B cell (primary cell): Measurements from ENCODE around the gene MATN1. TPM values are rescaled to one million over a fixed set of nuclear protein-coding genes. Genes with fewer than 3 reads are reported as not detected.
"Not testable (repeated sequence)": the region's sequence is repeated elsewhere in the genome, so short reads cannot be mapped to it uniquely, and the experiment has no call there.

ENCODE experiments used
- ATAC-seq: fragments of 200-7000 bp; cut with Tn5 transposase; one replicate; pipeline ENCODE4 v1.10.0; 2021; ENCODE audit warnings: low read depth, mild to moderate bottlenecking, moderate number of reproducible peaks, moderate library complexity
- CTCF ChIA-PET: fragments of 350-600 bp; sonication (Branson Sonifier 250); formaldehyde crosslinking; loops from one replicate; lab custom pipeline; 2021; ENCODE audit warnings: antibody characterized with exemption, inconsistent platforms; lab: Charles Lee
- POLR2A ChIA-PET: fragments of 350-600 bp; sonication (Branson Sonifier 250); formaldehyde crosslinking; loops from one replicate; lab custom pipeline; 2021; ENCODE audit warnings: antibody characterized with exemption; lab: Charles Lee
- DNase-seq: peaks from one replicate; pipeline ENCODE4 v3.0.0; 2013
- H2AFZ ChIP-seq: 2 replicates; pipeline ENCODE4 v1.6.1; 2012; ENCODE audit warnings: mild to moderate bottlenecking, low read depth, low read length; ENCODE audit not compliant: insufficient read depth, poor library complexity, severe bottlenecking
- H3K27ac ChIP-seq, 2 donors: 1 replicate in 1 of 2; 2 replicates in 1 of 2; pipeline ENCODE4 v1.5.1; 2012 to 2013; ENCODE audit warnings: low read length in 2 of 2, mild to moderate bottlenecking in 2 of 2, moderate library complexity in 1 of 2
- H3K27me3 ChIP-seq, 4 experiments: fragments of 200-600 bp in 1 of 4; sonication (generic) in 1 of 4; replicated peaks in 1 of 4; 1 replicate in 2 of 4; 2 replicates in 2 of 4; pipeline versions ENCODE4 v1.6.1 to v1.7.0; 2013 to 2016; ENCODE audit warnings: low read length in 3 of 4, mild to moderate bottlenecking in 2 of 4, mixed read lengths in 1 of 4, moderate library complexity in 1 of 4; ENCODE audit not compliant: insufficient read depth in 4 of 4, control insufficient read depth in 3 of 4; ENCODE audit errors: control extremely low read depth in 1 of 4
- H3K36me3 ChIP-seq, 2 experiments: replicated peaks in 1 of 2; 1 replicate in 1 of 2; 2 replicates in 1 of 2; pipeline versions ENCODE4 v1.6.1 to v1.7.1; 2013; ENCODE audit warnings: low read length in 1 of 2; ENCODE audit not compliant: insufficient read depth in 2 of 2, control insufficient read depth in 1 of 2; ENCODE audit errors: control extremely low read depth in 1 of 2, extremely low read depth in 1 of 2
- H3K4me1 ChIP-seq, 2 donors: fragments of 200-600 bp in 1 of 2; sonication (generic) in 1 of 2; 1 replicate in 1 of 2; 2 replicates in 1 of 2; pipeline versions ENCODE4 v1.5.1 to v1.6.1; 2013 to 2017; ENCODE audit warnings: low read length in 2 of 2; ENCODE audit not compliant: control insufficient read depth in 2 of 2, insufficient read depth in 2 of 2
- H3K4me2 ChIP-seq: replicated peaks from 2 replicates; pipeline ENCODE3; 2012; ENCODE audit warnings: mild to moderate bottlenecking, low read depth, low read length; ENCODE audit not compliant: poor library complexity, severe bottlenecking
- H3K4me3 ChIP-seq, 5 experiments: fragments of 200-600 bp in 1 of 5; sonication (generic) in 1 of 5; 1 replicate in 3 of 5; 2 replicates in 2 of 5; pipeline versions ENCODE4 v1.5.1 to v1.7.0; 2011 to 2016; ENCODE audit warnings: low read length in 4 of 5, mild to moderate bottlenecking in 4 of 5, low read depth in 2 of 5, control low read depth in 1 of 5, moderate library complexity in 1 of 5; ENCODE audit not compliant: insufficient read depth in 1 of 5; ENCODE audit errors: control extremely low read depth in 1 of 5, extremely low read depth in 1 of 5
- H3K79me2 ChIP-seq: fragments of 200-600 bp; sonication (generic); one replicate; pipeline ENCODE4 v1.6.0; 2016; ENCODE audit warnings: low read length; ENCODE audit not compliant: control insufficient read depth, insufficient read depth
- H3K9ac ChIP-seq: fragments of 200-600 bp; sonication (generic); 2 replicates; pipeline ENCODE4 v1.6.1; 2017; ENCODE audit warnings: mild to moderate bottlenecking, low read length, moderate library complexity
- H3K9me3 ChIP-seq, 3 donors: one replicate each; pipeline versions ENCODE4 v1.6.1 to v1.7.1; 2013; ENCODE audit warnings: low read length in 2 of 3; ENCODE audit not compliant: control insufficient read depth in 2 of 3, insufficient read depth in 1 of 3; ENCODE audit errors: control extremely low read depth in 1 of 3
- H4K20me1 ChIP-seq: 2 replicates; pipeline ENCODE4 v1.6.0; 2012; ENCODE audit warnings: mild to moderate bottlenecking, low read length; ENCODE audit not compliant: insufficient read depth, control insufficient read depth, poor library complexity, severe bottlenecking
- H3K27ac Mint-ChIP-seq: one replicate; pipeline ENCODE4 v1.8.0; 2021; ENCODE audit warnings: mixed read lengths
- H3K27me3 Mint-ChIP-seq: one replicate; pipeline ENCODE4 v1.8.0; 2021; ENCODE audit warnings: mixed read lengths
- H3K4me1 Mint-ChIP-seq: one replicate; pipeline ENCODE4 v1.8.0; 2021; ENCODE audit warnings: mixed read lengths
- H3K4me3 Mint-ChIP-seq: one replicate; pipeline ENCODE4 v1.8.0; 2021; ENCODE audit warnings: mixed read lengths
- H3K9me3 Mint-ChIP-seq: one replicate; pipeline ENCODE4 v1.8.0; 2022; ENCODE audit warnings: mixed read lengths; ENCODE audit not compliant: insufficient read depth
- EZH2 ChIP-seq: IDR thresholded peaks from 2 replicates; pipeline ENCODE4 v1.6.1; 2012; ENCODE audit warnings: borderline replicate concordance, low read depth, mild to moderate bottlenecking, moderate library complexity, low read length; ENCODE audit not compliant: insufficient read depth, poor library complexity, severe bottlenecking
- WGBS: methylation state at CpG from one replicate; pipeline ENCODE4 v1.1.5; 2013; ENCODE audit warnings: missing lambda C conversion rate; ENCODE audit not compliant: insufficient coverage; 5-methylcytosine and 5-hydroxymethylcytosine counted together
- intact Hi-C: fragments of 100-400 bp; cut with micrococcal nuclease; formaldehyde crosslinking; loops from one replicate; pipeline ENCODE4 v1.10.0; 2022
- polyA plus RNA-seq: library from polyadenylated mRNA; depleted of rRNA; stranded (reverse); fragments of >200 nt; gene quantifications from 2 replicates; pipeline ENCODE4 v1.2.3, GENCODE V29; 2012
- total RNA-seq, 2 donors: library from RNA; stranded (reverse); fragments of 120-200 nt in 1 of 2; gene quantifications; 1 replicate in 1 of 2; 2 replicates in 1 of 2; pipeline versions ENCODE4 v1.2.3 to v1.2.4, GENCODE V29; 2013 to 2022
- TF ChIP-seq, protein P1 (sequence below): fragments of 200-600 bp; IDR thresholded peaks from one replicate; pipeline ENCODE4 v1.8.0; 2022; ENCODE audit warnings: antibody characterized with exemption, mild to moderate bottlenecking

Gene MATN1
- total and polyA plus RNA-seq, 2 donors (not counting 1 experiment from before 2014, with no cell fraction given) = 2.5 to 3.2 TPM

DNA sequence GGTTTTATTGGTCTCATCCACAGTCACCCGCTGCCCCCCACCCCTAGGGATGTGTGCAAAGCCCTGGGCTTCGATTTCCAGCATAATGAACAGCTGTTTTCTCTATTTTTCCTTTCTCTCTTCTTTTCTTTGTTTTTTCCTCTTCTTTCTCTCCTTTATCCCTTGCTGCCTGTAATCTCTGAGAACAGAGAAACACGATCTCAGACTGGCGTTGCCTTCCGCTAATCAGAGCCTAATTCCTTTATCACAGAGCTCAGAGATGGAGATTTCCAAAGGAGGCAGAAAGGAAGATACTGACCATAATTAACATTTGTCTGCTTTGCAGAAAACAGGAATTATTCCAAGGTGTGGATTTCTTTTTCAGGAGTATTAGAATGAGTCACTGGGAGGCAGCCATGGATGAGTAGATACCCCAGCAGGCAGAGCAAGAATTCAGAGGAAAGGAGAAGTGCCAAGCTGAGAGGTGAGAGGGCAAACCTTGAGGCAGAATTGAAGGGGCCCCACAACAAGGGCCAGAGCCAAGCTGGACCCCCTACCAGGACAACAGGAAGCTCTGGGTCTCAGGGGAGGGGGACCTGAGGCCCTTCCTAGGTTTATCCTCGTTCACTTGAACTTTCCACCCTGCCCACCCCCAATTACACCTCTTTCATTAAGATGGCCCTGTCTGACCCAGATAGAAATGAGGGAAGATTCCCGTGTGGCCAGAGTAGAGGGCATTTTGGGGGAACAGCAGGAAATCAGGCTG is 33.3 kb downstream of the MATN1 start:
- no peak overlapping the region for H3K4me3 Mint-ChIP-seq
- no peak overlapping the region for H2AFZ ChIP-seq
- ChIA-PET POLR2A (no interaction called here), CTCF (no interaction called here)
- H3K27me3 Mint-ChIP-seq = peaks cover 30% of the 10 kb centered on the region
- TF ChIP-seq, protein P1, sequence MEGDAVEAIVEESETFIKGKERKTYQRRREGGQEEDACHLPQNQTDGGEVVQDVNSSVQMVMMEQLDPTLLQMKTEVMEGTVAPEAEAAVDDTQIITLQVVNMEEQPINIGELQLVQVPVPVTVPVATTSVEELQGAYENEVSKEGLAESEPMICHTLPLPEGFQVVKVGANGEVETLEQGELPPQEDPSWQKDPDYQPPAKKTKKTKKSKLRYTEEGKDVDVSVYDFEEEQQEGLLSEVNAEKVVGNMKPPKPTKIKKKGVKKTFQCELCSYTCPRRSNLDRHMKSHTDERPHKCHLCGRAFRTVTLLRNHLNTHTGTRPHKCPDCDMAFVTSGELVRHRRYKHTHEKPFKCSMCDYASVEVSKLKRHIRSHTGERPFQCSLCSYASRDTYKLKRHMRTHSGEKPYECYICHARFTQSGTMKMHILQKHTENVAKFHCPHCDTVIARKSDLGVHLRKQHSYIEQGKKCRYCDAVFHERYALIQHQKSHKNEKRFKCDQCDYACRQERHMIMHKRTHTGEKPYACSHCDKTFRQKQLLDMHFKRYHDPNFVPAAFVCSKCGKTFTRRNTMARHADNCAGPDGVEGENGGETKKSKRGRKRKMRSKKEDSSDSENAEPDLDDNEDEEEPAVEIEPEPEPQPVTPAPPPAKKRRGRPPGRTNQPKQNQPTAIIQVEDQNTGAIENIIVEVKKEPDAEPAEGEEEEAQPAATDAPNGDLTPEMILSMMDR = no peak
- no peak for TF ChIP-seq EZH2
- H3K9ac ChIP-seq = no peak overlapping the region
- no peaks in the 10 kb centered on the region for H3K9me3 Mint-ChIP-seq
- no CpG with 5 or more reads among the region's 7 CpGs for WGBS
- H4K20me1 ChIP-seq = no peaks in the 10 kb centered on the region
- no peak overlapping the region for H3K27ac Mint-ChIP-seq
- peaks cover 0 to 27% (median 4%) of the 10 kb centered on the region in 4 experiments for H3K27me3 ChIP-seq
- no peak overlapping the region for H3K27ac ChIP-seq
- ATAC-seq (no peak), DNase-seq (no peak)
- no peaks in the 10 kb centered on the region for H3K4me1 Mint-ChIP-seq
- no peak overlapping the region for H3K4me3 ChIP-seq
- no peaks in the 10 kb centered on the region for H3K36me3 ChIP-seq
- intact Hi-C loops = no loop called here
- H3K9me3 ChIP-seq = peaks cover 0 to 8% (median 0%) of the 10 kb centered on the region in 3 donors
- H3K4me1 ChIP-seq = peaks cover 1 to 4% of the 10 kb centered on the region in 2 donors
- no peak overlapping the region for H3K4me2 ChIP-seq
- H3K79me2 ChIP-seq = no peaks in the 10 kb centered on the region

DNA sequence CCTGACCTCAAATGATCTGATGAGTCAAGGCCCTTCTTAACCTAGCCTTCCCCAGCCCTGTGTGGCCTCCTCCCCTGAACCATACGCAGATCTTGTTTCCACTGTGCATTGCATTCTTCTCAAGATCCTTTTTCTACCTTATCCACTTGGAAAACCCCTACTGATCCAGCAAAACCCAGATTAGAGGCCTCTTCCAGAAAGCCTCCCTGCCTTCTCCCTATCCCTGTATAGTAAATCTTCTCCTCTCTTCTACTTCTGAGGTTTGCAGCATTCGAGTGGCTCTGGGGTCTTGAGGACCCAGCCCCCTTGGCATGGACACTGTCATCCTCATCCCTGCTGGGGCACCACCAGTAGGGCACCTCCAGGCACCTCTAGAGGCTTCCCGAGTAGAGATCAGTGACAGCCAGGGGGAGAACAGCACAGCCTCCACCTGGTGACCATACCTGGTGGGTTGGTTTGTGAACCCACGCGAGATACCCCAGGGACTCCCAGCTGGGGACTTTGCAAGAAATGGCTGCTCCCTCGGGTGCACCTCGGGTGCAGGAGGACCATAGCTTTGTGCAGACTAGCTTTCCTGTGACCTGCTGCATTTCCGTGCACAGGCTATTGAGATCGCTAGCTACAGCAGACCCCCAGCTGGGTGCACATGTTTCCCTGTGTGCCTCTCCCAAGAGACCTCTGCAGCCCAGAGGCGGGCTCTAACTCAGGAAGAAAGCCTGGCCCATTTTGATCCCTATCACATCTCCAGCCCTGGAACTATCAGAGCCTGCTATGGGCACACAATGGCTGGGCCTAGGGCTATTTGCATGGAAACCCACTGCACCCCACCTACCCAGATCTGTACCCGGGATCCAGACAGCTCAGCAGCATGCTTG is 34.2 kb downstream of the MATN1 start:
- Mint-ChIP-seq H3K27ac (no peak overlapping the region), H3K27me3 (peaks cover 35% of the 10 kb centered on the region), H3K9me3 (no peaks in the 10 kb centered on the region), H3K4me1 (no peaks in the 10 kb centered on the region), H3K4me3 (no peak overlapping the region)
- DNase-seq (no peak), ATAC-seq (no peak)
- H4K20me1 ChIP-seq = no peaks in the 10 kb centered on the region
- POLR2A ChIA-PET = no interaction called here
- H3K27ac ChIP-seq = no peak overlapping the region
- intact Hi-C loops = no loop called here
- peaks cover 0 to 30% (median 8%) of the 10 kb centered on the region in 4 experiments for H3K27me3 ChIP-seq
- H3K4me3 ChIP-seq = no peak overlapping the region
- WGBS = 54% methylated on average over 11 of the region's 11 CpGs
- no peak overlapping the region for H3K9ac ChIP-seq
- peaks cover 0 to 8% (median 0%) of the 10 kb centered on the region in 3 donors for H3K9me3 ChIP-seq
- CTCF ChIA-PET = no interaction called here
- H3K36me3 ChIP-seq = no peaks in the 10 kb centered on the region
- no peak for TF ChIP-seq EZH2
- TF ChIP-seq, protein P1 = no peak
- H2AFZ ChIP-seq = no peak overlapping the region
- no peaks in the 10 kb centered on the region for H3K79me2 ChIP-seq
- H3K4me1 ChIP-seq = peaks cover 9 to 10% of the 10 kb centered on the region in 2 donors
- no peak overlapping the region for H3K4me2 ChIP-seq

DNA sequence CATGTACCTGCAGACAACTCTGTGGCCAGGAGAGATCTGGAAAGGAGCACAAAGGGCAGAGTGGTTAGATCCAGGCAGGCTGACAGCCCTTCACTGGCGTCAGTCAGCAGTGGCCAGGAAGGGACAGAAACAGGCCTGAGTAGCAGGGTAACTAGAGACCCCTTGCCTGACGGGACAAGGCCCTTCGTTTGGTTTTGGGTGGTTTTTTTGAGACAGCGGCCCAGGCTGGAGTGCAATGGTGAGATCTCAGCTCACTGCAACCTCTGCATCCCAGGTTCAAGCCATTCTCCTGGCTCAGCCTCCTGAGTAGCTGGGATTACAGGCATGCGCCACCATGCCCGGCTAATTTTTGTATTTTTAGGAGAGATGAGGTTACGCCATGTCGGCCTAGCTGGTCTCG is 34.9 kb downstream of the MATN1 start:
- H3K36me3 ChIP-seq, H3K9ac ChIP-seq, H4K20me1 ChIP-seq, H3K4me1 Mint-ChIP-seq, H3K27ac ChIP-seq, CTCF ChIA-PET, H3K27ac Mint-ChIP-seq, H3K4me2 ChIP-seq, POLR2A ChIA-PET, H3K9me3 Mint-ChIP-seq, ATAC-seq, DNase-seq, intact Hi-C loops, H3K4me3 Mint-ChIP-seq, H3K4me3 ChIP-seq, H2AFZ ChIP-seq, H3K9me3 ChIP-seq, H3K79me2 ChIP-seq: not testable (repeated sequence)
- WGBS = 86% methylated on average over 9 of the region's 9 CpGs
- H3K27me3 Mint-ChIP-seq = peaks cover 41% of the 10 kb centered on the region
- Histone ChIP-seq H3K4me1 (peaks cover 9 to 14% of the 10 kb centered on the region in 2 donors), H3K27me3 (peaks cover 0 to 36% (median 13%) of the 10 kb centered on the region in 4 experiments)
